T-helper 2 cell treated with Interferon-gamma antibody and Interleukin-4, amounts not matched to agents 5 μg/mL and 100 μg/mL, for 36 hours (primary cell): Measurements from ENCODE around the gene AGO1.
"Not testable (repeated sequence)": the region's sequence is repeated elsewhere in the genome, so short reads cannot be mapped to it uniquely, and the experiment has no call there.

ENCODE experiments used
- DNase-seq: peaks from one replicate; pipeline ENCODE4 v3.0.0; 2021; ENCODE audit warnings: low spot score
- H3K27ac Mint-ChIP-seq: one replicate; pipeline ENCODE4 v1.8.0; 2021; ENCODE audit warnings: mild to moderate bottlenecking, mixed read lengths
- H3K27me3 Mint-ChIP-seq: one replicate; pipeline ENCODE4 v1.8.0; 2021; ENCODE audit warnings: low read depth, mixed read lengths
- H3K36me3 Mint-ChIP-seq: one replicate; pipeline ENCODE4 v1.8.0; 2021; ENCODE audit warnings: low read depth, mixed read lengths
- H3K4me1 Mint-ChIP-seq: one replicate; pipeline ENCODE4 v1.8.0; 2021; ENCODE audit warnings: low read depth, mixed read lengths
- H3K4me3 Mint-ChIP-seq: one replicate; pipeline ENCODE4 v1.8.0; 2022; ENCODE audit warnings: mild to moderate bottlenecking, moderate library complexity, mixed read lengths
- H3K9me3 Mint-ChIP-seq: one replicate; pipeline ENCODE4 v1.8.0; 2021; ENCODE audit warnings: mixed read lengths

Gene AGO1

GRCh38 chr1:35856964-35857363, 26.0 kb upstream of the AGO1 start:
- H3K4me3 Mint-ChIP-seq: no peak overlapping the region
- H3K36me3 Mint-ChIP-seq: peaks cover 9% of the 10 kb centered on the region
- peaks cover 5% of the 10 kb centered on the region for H3K27me3 Mint-ChIP-seq
- H3K4me1 Mint-ChIP-seq: no peaks in the 10 kb centered on the region
- DNase-seq: no peak
- H3K27ac Mint-ChIP-seq: no peak overlapping the region
- no peaks in the 10 kb centered on the region for H3K9me3 Mint-ChIP-seq

DNA sequence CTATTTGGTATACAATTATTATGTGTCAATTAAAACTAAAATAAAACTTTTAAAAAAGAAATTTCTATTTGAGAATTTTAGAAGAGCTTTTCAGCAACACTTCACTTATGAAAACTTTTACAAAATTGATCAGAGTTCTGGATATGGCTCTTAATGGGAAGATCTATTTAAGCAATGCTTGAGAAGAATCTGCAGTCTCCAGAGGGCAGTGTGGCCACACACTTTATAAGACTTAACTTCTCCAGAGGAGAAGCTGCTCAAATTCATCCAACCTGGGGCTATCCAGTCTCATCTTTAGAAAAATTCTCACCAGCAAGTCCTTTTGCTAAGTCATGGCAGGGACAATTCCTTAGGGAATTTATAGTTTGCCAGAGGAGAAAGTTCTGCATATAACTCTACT, 25.2 kb upstream of the AGO1 start:
- no peak overlapping the region for H3K27ac Mint-ChIP-seq
- H3K9me3 Mint-ChIP-seq: no peaks in the 10 kb centered on the region
- no peak overlapping the region for H3K4me3 Mint-ChIP-seq
- DNase-seq: no peak
- H3K27me3 Mint-ChIP-seq: peaks cover 5% of the 10 kb centered on the region
- H3K36me3 Mint-ChIP-seq: peaks cover 9% of the 10 kb centered on the region
- H3K4me1 Mint-ChIP-seq: no peaks in the 10 kb centered on the region

- Mint-ChIP-seq H3K4me3 (no peak overlapping the region), H3K27me3 (peaks cover 7% of the 10 kb centered on the region), H3K4me1 (no peaks in the 10 kb centered on the region), H3K9me3 (no peaks in the 10 kb centered on the region), H3K36me3 (no peaks in the 10 kb centered on the region), H3K27ac (no peak overlapping the region)
- no peak for DNase-seq
Observed at GRCh38 chr1:35860696-35861095, 22.3 kb upstream of the AGO1 start.

- H3K4me1 Mint-ChIP-seq: no peaks in the 10 kb centered on the region
- no peak overlapping the region for H3K27ac Mint-ChIP-seq
- no peaks in the 10 kb centered on the region for H3K9me3 Mint-ChIP-seq
- H3K4me3 Mint-ChIP-seq: no peak overlapping the region
- no peaks in the 10 kb centered on the region for H3K36me3 Mint-ChIP-seq
- H3K27me3 Mint-ChIP-seq: peaks cover 7% of the 10 kb centered on the region
- no peak for DNase-seq
Observed at GRCh38 chr1:35863136-35863535, 19.9 kb upstream of the AGO1 start.

GRCh38 chr1:35863881-35864625, 19.0 kb upstream of the AGO1 start:
- H3K27me3 Mint-ChIP-seq: peaks cover 7% of the 10 kb centered on the region
- H3K27ac Mint-ChIP-seq: no peak overlapping the region
- no peaks in the 10 kb centered on the region for H3K4me1 Mint-ChIP-seq
- H3K4me3 Mint-ChIP-seq: no peak overlapping the region
- no peak for DNase-seq
- no peaks in the 10 kb centered on the region for H3K9me3 Mint-ChIP-seq
- no peaks in the 10 kb centered on the region for H3K36me3 Mint-ChIP-seq

- no peaks in the 10 kb centered on the region for H3K4me1 Mint-ChIP-seq
- H3K27me3 Mint-ChIP-seq: peaks cover 7% of the 10 kb centered on the region
- H3K4me3 Mint-ChIP-seq: no peak overlapping the region
- H3K9me3 Mint-ChIP-seq: no peaks in the 10 kb centered on the region
- H3K36me3 Mint-ChIP-seq: no peaks in the 10 kb centered on the region
- no peak overlapping the region for H3K27ac Mint-ChIP-seq
- no peak for DNase-seq
Observed at GRCh38 chr1:35864813-35865212, 18.2 kb upstream of the AGO1 start.

DNA sequence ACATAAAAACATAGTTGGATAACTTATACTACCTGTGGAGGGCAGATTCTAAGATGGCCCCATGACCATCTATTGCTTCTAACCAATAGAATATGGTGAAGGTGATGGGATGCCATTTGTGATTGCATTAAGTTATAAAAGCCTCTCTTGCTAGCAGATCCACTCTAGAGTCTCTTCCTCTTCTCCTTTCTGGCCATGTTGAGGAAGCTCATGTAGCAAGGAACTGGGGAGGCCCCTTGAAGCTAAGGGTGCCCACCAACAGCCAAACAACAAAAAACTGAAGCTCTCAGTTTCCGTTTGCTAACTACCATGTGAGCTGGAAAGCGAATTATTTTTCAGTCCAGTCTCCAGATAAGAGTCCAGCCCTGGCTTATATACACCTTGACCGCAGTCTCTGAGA, 16.0 kb upstream of the AGO1 start:
- Mint-ChIP-seq H3K36me3 (no peaks in the 10 kb centered on the region), H3K27me3 (peaks cover 2% of the 10 kb centered on the region), H3K27ac (no peak overlapping the region), H3K9me3 (no peaks in the 10 kb centered on the region), H3K4me1 (no peaks in the 10 kb centered on the region), H3K4me3 (no peak overlapping the region)
- DNase-seq: no peak

DNA sequence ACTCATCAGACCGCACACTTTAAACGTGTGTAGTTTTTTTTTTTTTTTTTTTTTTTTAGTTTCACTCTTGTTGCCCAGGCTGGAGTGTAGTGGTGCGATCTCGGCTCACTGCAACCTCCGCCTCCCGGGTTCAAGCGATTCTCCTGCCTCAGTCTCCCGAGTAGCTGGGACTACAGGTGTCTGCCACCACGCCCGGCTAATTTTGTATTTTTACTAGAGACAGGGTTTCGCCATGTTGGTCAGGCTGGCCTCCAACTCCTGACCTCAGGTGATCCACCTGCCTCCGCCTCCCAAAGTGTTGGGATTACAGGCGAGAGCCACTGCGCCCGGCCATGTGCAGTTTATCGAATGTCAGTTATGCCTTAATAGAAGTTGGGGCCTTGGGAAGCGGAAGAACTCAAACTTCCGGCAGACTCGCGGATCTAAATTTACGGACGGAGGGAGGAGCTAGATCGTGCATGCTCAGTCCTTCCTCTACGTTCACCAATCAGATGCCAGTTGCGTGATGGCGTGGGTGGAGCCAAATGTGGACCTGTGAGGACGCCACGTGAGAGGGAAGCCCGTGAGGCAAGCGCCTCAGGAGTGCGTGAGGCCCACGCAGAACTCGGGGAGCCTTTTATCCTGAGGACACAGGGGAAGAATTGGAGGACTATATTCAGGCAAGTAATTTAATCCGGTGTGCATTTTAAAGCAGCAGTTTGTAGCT, 13.6 kb upstream of the AGO1 start:
- not testable (repeated sequence) for H3K4me1 Mint-ChIP-seq, H3K36me3 Mint-ChIP-seq, H3K27ac Mint-ChIP-seq, DNase-seq, H3K4me3 Mint-ChIP-seq, H3K9me3 Mint-ChIP-seq, H3K27me3 Mint-ChIP-seq

DNA sequence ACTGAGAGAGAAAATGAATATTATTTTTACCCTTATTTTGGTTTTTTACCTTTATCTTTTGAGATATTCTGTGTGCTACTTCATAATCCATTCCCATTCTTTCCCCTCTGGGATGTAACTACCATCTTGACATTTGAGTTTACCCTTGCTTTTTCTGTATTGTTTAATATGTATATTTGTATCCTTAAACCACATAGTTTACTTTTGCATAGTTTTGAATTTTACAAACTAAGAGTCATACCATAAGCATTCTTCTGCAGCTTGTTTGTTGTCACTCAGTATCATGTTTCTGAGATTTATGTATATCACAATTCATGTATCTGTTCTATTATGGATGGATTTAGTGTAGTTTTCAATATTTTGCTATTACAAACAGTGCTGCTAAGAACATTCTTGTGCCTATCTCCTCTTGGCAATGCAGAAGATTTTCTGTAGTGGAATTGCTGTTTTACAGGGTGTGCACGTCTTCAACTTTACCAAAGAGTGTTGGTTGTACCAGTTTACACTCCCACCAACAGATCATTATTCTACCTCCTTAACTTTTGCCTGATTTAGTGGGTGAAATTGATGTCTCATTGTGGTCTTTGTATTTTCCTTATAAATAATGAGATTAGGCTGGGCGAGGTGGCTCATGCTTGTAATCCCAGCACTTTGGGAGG, 12.2 kb upstream of the AGO1 start:
- Mint-ChIP-seq H3K4me3 (no peak overlapping the region), H3K27me3 (no peaks in the 10 kb centered on the region), H3K9me3 (no peaks in the 10 kb centered on the region), H3K27ac (no peak overlapping the region), H3K4me1 (no peaks in the 10 kb centered on the region), H3K36me3 (no peaks in the 10 kb centered on the region)
- DNase-seq: no peak

- DNase-seq: no peak
- Mint-ChIP-seq H3K27ac (no peak overlapping the region), H3K4me3 (no peak overlapping the region), H3K27me3 (no peaks in the 10 kb centered on the region), H3K36me3 (no peaks in the 10 kb centered on the region), H3K9me3 (no peaks in the 10 kb centered on the region), H3K4me1 (no peaks in the 10 kb centered on the region)
Observed at GRCh38 chr1:35873243-35873750, 9.7 kb upstream of the AGO1 start.

- not testable (repeated sequence) for H3K27ac Mint-ChIP-seq, H3K27me3 Mint-ChIP-seq, H3K4me3 Mint-ChIP-seq, DNase-seq, H3K36me3 Mint-ChIP-seq, H3K4me1 Mint-ChIP-seq, H3K9me3 Mint-ChIP-seq
Observed at GRCh38 chr1:35874115-35874514, 8.9 kb upstream of the AGO1 start.

- H3K27me3 Mint-ChIP-seq: no peaks in the 10 kb centered on the region
- H3K36me3 Mint-ChIP-seq: no peaks in the 10 kb centered on the region
Observed at GRCh38 chr1:35876988-35877387, 6.0 kb upstream of the AGO1 start.

DNA sequence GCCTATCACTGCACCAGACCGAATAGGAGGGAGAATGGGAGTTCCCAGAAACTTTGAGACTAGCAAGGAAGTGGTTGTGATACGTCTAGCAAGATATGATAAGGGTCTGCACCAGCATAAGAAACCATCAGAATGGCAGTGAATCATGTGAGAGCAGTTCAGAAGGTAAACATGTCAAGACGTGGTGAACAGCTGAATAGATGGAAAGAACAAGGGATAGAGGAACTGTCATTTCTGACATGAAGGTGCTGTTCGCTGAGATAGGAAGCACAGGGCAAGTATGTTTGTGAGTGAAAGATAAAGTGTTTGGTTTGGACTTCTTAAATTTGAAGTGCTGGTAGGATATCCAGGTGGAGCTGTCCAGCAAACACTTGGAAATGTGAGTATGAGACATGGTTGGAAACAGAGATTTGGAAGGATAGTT, 1.1 kb upstream of the AGO1 start:
- Mint-ChIP-seq H3K4me1 (peaks cover 32% of the 10 kb centered on the region), H3K36me3 (no peaks in the 10 kb centered on the region), H3K4me3 (peak overlapping the region; percentile 48)

More at GRCh38 chr1:35876988-35877387, 6.0 kb upstream of the AGO1 start:
- Mint-ChIP-seq H3K4me1 (peaks cover 6% of the 10 kb centered on the region), H3K4me3 (no peak overlapping the region), H3K27ac (no peak overlapping the region), H3K9me3 (no peaks in the 10 kb centered on the region)
- DNase-seq: no peak

GRCh38 chr1:35882586-35882944, 444 bp upstream of the AGO1 start:
- H3K27me3 Mint-ChIP-seq: no peaks in the 10 kb centered on the region
- H3K9me3 Mint-ChIP-seq: no peaks in the 10 kb centered on the region
- peak overlapping the region; percentile 46 for H3K27ac Mint-ChIP-seq
- H3K36me3 Mint-ChIP-seq: no peaks in the 10 kb centered on the region
- peaks cover 38% of the 10 kb centered on the region for H3K4me1 Mint-ChIP-seq
- no peak for DNase-seq
- peak overlapping the region; percentile 48 for H3K4me3 Mint-ChIP-seq

More for the DNA sequence above, 1.1 kb upstream of the AGO1 start:
- peak overlapping the region; percentile 13 for H3K27ac Mint-ChIP-seq
- H3K27me3 Mint-ChIP-seq: no peaks in the 10 kb centered on the region
- DNase-seq: no peak
- no peaks in the 10 kb centered on the region for H3K9me3 Mint-ChIP-seq
